ENCODE results near the gene CCDC9. TPM values are rescaled to one million over a fixed set of nuclear protein-coding genes. Genes with fewer than 3 reads are reported as not detected.
A peak's percentile ranks its signal among the peaks of the same experiment; 100 is the strongest.

The CCDC9 gene
- total and polyA plus RNA-seq, 2 of the 13 experiments (the other 11 are each of a cell fraction or from before 2014, with no cell fraction given): 2.9 to 6.3 TPM

DNA sequence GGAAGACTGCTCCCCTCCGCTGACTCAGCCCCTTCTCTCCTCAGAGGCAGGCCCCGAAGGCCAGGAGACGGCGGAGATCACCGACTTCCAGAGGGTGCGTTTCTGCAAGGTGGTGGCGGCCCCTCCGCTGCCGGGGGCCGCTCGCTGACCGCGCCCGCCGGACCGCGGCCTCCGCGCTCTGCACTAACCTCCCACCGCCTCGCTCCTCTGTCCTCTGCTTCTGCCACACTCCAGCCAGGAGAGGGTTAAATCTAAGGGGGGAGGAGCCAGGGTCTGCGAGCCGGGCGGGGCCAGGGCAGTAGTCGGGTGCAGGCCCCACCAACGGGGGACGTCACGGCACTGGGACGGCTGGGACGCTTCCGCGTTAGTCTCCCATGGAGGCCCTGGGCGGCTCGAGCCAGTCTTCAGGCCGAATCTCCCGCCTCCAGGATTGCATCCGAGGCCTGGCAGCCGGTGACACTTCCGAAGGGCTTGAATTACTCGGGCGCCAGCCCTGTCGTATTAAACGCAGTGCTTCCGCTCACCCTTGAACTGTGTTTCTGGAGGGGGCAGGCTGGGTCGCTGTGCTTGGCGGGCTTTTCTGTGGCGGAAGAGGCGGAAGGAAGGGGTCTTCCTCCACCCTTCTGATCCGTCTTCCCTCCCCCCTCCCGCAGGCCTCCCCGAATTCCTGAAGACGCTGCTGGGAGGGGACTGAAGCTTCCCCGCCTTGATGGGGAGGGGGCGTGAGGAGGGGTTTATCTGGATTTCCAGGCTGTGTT lies 17.2 kb downstream of the CCDC9 start (continued):
- TF ChIP-seq, protein P1, sequence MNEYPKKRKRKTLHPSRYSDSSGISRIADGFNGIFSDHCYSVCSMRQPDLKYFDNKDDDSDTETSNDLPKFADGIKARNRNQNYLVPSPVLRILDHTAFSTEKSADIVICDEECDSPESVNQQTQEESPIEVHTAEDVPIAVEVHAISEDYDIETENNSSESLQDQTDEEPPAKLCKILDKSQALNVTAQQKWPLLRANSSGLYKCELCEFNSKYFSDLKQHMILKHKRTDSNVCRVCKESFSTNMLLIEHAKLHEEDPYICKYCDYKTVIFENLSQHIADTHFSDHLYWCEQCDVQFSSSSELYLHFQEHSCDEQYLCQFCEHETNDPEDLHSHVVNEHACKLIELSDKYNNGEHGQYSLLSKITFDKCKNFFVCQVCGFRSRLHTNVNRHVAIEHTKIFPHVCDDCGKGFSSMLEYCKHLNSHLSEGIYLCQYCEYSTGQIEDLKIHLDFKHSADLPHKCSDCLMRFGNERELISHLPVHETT (CRISPR knock-in tag; conservative IDR thresholded peaks at IDR 0.05): peak; percentile 41
- no peak for TF ChIP-seq FOXK2 (IDR thresholded peaks at IDR 0.05)
- no peak for TF ChIP-seq HCFC1 (IDR thresholded peaks at IDR 0.05; ENCODE audit: low read depth, low read length)
- no peak for TF ChIP-seq ZNF337 (CRISPR knock-in tag; IDR thresholded peaks at IDR 0.05; ENCODE audit: borderline replicate concordance, low read depth)
- peak; percentile 58 for TF ChIP-seq KDM5B (CRISPR knock-in tag; IDR thresholded peaks at IDR 0.05; ENCODE audit: borderline replicate concordance)
- no peak for TF ChIP-seq ZNF781 (CRISPR knock-in tag; IDR thresholded peaks at IDR 0.05; ENCODE audit: borderline replicate concordance, not compliant biosample characterization)
- TF ChIP-seq, protein P2, sequence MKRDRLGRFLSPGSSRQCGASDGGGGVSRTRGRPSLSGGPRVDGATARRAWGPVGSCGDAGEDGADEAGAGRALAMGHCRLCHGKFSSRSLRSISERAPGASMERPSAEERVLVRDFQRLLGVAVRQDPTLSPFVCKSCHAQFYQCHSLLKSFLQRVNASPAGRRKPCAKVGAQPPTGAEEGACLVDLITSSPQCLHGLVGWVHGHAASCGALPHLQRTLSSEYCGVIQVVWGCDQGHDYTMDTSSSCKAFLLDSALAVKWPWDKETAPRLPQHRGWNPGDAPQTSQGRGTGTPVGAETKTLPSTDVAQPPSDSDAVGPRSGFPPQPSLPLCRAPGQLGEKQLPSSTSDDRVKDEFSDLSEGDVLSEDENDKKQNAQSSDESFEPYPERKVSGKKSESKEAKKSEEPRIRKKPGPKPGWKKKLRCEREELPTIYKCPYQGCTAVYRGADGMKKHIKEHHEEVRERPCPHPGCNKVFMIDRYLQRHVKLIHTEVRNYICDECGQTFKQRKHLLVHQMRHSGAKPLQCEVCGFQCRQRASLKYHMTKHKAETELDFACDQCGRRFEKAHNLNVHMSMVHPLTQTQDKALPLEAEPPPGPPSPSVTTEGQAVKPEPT (CRISPR knock-in tag; IDR thresholded peaks at IDR 0.05; ENCODE audit: low read depth): no peak
- TF ChIP-seq ZNF143 (CRISPR knock-in tag; IDR thresholded peaks at IDR 0.05): peak; percentile 57; the same call in 1 of the 2 replicates
- TF ChIP-seq FOSL2 (CRISPR knock-in tag; IDR thresholded peaks at IDR 0.05): no peak
- TF ChIP-seq GABPA (IDR thresholded peaks at IDR 0.05; ENCODE audit: low read depth, low read length): no peak
- peak; percentile 61 for TF ChIP-seq GABPA (CRISPR knock-in tag; IDR thresholded peaks at IDR 0.05; ENCODE audit: low read depth)
- TF ChIP-seq SNAPC5 (CRISPR knock-in tag; IDR thresholded peaks at IDR 0.05; ENCODE audit: borderline replicate concordance): no peak
- TF ChIP-seq, protein P3, sequence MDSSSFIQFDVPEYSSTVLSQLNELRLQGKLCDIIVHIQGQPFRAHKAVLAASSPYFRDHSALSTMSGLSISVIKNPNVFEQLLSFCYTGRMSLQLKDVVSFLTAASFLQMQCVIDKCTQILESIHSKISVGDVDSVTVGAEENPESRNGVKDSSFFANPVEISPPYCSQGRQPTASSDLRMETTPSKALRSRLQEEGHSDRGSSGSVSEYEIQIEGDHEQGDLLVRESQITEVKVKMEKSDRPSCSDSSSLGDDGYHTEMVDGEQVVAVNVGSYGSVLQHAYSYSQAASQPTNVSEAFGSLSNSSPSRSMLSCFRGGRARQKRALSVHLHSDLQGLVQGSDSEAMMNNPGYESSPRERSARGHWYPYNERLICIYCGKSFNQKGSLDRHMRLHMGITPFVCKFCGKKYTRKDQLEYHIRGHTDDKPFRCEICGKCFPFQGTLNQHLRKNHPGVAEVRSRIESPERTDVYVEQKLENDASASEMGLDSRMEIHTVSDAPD (CRISPR knock-in tag; IDR thresholded peaks at IDR 0.05): no peak
- no peak for TF ChIP-seq ZNF382 (CRISPR knock-in tag; IDR thresholded peaks at IDR 0.05; ENCODE audit: borderline replicate concordance)
- TF ChIP-seq, protein P4, sequence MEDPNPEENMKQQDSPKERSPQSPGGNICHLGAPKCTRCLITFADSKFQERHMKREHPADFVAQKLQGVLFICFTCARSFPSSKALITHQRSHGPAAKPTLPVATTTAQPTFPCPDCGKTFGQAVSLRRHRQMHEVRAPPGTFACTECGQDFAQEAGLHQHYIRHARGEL (CRISPR knock-in tag; IDR thresholded peaks at IDR 0.05): no peak
- no peak for TF ChIP-seq ZFP41 (CRISPR knock-in tag; IDR thresholded peaks at IDR 0.05; ENCODE audit: borderline replicate concordance)
- no peak for TF ChIP-seq SSRP1 (CRISPR knock-in tag; IDR thresholded peaks at IDR 0.05)
- TF ChIP-seq NPAS2 (CRISPR knock-in tag; IDR thresholded peaks at IDR 0.05; ENCODE audit: borderline replicate concordance): no peak
- TF ChIP-seq ZNF484 (CRISPR knock-in tag; IDR thresholded peaks at IDR 0.05; ENCODE audit: borderline replicate concordance, low read depth): no peak
- TF ChIP-seq, protein P5, sequence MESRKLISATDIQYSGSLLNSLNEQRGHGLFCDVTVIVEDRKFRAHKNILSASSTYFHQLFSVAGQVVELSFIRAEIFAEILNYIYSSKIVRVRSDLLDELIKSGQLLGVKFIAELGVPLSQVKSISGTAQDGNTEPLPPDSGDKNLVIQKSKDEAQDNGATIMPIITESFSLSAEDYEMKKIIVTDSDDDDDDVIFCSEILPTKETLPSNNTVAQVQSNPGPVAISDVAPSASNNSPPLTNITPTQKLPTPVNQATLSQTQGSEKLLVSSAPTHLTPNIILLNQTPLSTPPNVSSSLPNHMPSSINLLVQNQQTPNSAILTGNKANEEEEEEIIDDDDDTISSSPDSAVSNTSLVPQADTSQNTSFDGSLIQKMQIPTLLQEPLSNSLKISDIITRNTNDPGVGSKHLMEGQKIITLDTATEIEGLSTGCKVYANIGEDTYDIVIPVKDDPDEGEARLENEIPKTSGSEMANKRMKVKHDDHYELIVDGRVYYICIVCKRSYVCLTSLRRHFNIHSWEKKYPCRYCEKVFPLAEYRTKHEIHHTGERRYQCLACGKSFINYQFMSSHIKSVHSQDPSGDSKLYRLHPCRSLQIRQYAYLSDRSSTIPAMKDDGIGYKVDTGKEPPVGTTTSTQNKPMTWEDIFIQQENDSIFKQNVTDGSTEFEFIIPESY (CRISPR knock-in tag; IDR thresholded peaks at IDR 0.05): no peak
- peak; percentile 81; the same call in 1 of the 2 replicates for TF ChIP-seq KDM5A (IDR thresholded peaks at IDR 0.05; ENCODE audit: borderline replicate concordance, low read length)
